Mesendoderm (in vitro differentiated cells): ENCODE data around the gene TMPRSS7. TPM values are rescaled to one million over a fixed set of nuclear protein-coding genes. Genes with fewer than 3 reads are reported as not detected.

Source experiments
- DNase-seq: peaks from one replicate; pipeline ENCODE4 v3.0.0; 2013
- H2AK5ac ChIP-seq: 2 replicates; pipeline ENCODE4 v1.6.1; 2013; ENCODE audit warnings: low read length, inconsistent platforms
- H2BK120ac ChIP-seq: 2 replicates; pipeline ENCODE4 v1.6.1; 2013; ENCODE audit warnings: low read depth, mild to moderate bottlenecking, low read length, moderate library complexity, mixed read lengths
- H2BK15ac ChIP-seq: replicated peaks from 2 replicates; pipeline ENCODE4 v1.6.1; 2013; ENCODE audit warnings: low read depth, mild to moderate bottlenecking, moderate library complexity
- H2BK5ac ChIP-seq: 2 replicates; pipeline ENCODE4 v1.6.1; 2013; ENCODE audit warnings: low read length, inconsistent platforms
- H3K18ac ChIP-seq: 2 replicates; pipeline ENCODE4 v1.6.1; 2013; ENCODE audit warnings: mild to moderate bottlenecking, low read length, mixed read lengths
- H3K23ac ChIP-seq: one replicate; pipeline ENCODE4 v1.6.1; 2013; ENCODE audit warnings: low read length
- H3K27ac ChIP-seq: 2 replicates; pipeline ENCODE4 v1.5.1; 2013; ENCODE audit warnings: low read depth, mild to moderate bottlenecking, inconsistent platforms, low read length, moderate library complexity
- H3K27me3 ChIP-seq: 2 replicates; pipeline ENCODE4 v1.6.1; 2013; ENCODE audit warnings: low read length, control low read depth, mild to moderate bottlenecking, inconsistent platforms; ENCODE audit not compliant: insufficient read depth, poor library complexity
- H3K36me3 ChIP-seq: 2 replicates; pipeline ENCODE4 v1.6.1; 2013; ENCODE audit warnings: low read length, inconsistent platforms; ENCODE audit not compliant: control insufficient read depth, insufficient read depth
- H3K4ac ChIP-seq: one replicate; pipeline ENCODE4 v1.6.1; 2013; ENCODE audit warnings: low read depth, mild to moderate bottlenecking, low read length, moderate library complexity
- H3K4me1 ChIP-seq: 2 replicates; pipeline ENCODE4 v1.6.1; 2013; ENCODE audit warnings: low read depth, low read length, inconsistent platforms; ENCODE audit not compliant: control insufficient read depth
- H3K4me2 ChIP-seq: 2 replicates; pipeline ENCODE4 v1.6.1; 2013; ENCODE audit warnings: low read length
- H3K4me3 ChIP-seq: 2 replicates; pipeline ENCODE4 v1.5.1; 2013; ENCODE audit warnings: mild to moderate bottlenecking, low read length
- H3K56ac ChIP-seq: one replicate; pipeline ENCODE4 v1.6.1; 2013; ENCODE audit warnings: low read length
- H3K79me1 ChIP-seq: 2 replicates; pipeline ENCODE4 v1.6.1; 2013; ENCODE audit warnings: low read length, inconsistent platforms
- H3K79me2 ChIP-seq: 2 replicates; pipeline ENCODE4 v1.6.1; 2013; ENCODE audit warnings: mild to moderate bottlenecking, low read length; ENCODE audit not compliant: control insufficient read depth, insufficient read depth
- H3K9ac ChIP-seq: 2 replicates; pipeline ENCODE4 v1.6.1; 2013; ENCODE audit warnings: low read length, inconsistent platforms
- H4K5ac ChIP-seq: one replicate; pipeline ENCODE4 v1.6.1; 2013; ENCODE audit warnings: low read length
- H4K8ac ChIP-seq: one replicate; pipeline ENCODE4 v1.6.1; 2013; ENCODE audit warnings: low read depth, mild to moderate bottlenecking, control low read depth, low read length, moderate library complexity
- WGBS: extraction: QIAGEN DNeasy Blood & Tissue Kit; methylation state at CpG from one replicate; pipeline ENCODE4 v1.1.7; 2013; ENCODE audit warnings: low lambda C conversion rate, missing lambda C conversion rate; ENCODE audit not compliant: insufficient coverage; ENCODE audit errors: extremely low coverage; 5-methylcytosine and 5-hydroxymethylcytosine counted together
- polyA plus RNA-seq, 2 experiments: library from polyadenylated mRNA; stranded (reverse); fragments of 200-250 nt; gene quantifications; one replicate each; pipeline ENCODE4 v1.2.3, GENCODE V29; 2013

Gene TMPRSS7
- polyA plus RNA-seq (2013, experiment 1 of 2) = 0.01 TPM
- not detected for polyA plus RNA-seq (2013, experiment 2 of 2)

GRCh38 chr3:112034436-112034835 lies at the start of gene TMPRSS7:
TSS of gene TMPRSS7 (plus strand) at chr3:112034736. CDS start at chr3:112034846, 110 bp downstream.
- H3K4me2 ChIP-seq = no peak within 1 kb of the TSS
- H4K8ac ChIP-seq = no peak within 1 kb of the TSS
- no peak within 1 kb of the TSS for H2BK15ac ChIP-seq
- no peak within 1 kb of the TSS for H3K4ac ChIP-seq
- no peak within 1 kb of the TSS for H3K27ac ChIP-seq
- no peak within 1 kb of the TSS for H3K56ac ChIP-seq
- H2BK5ac ChIP-seq = no peak within 1 kb of the TSS
- H3K27me3 ChIP-seq = no peaks in the 10 kb centered on the region
- H3K36me3 ChIP-seq = no peaks in the 10 kb centered on the region
- H3K18ac ChIP-seq = no peak within 1 kb of the TSS
- no CpG with 5 or more reads among the region's 4 CpGs for WGBS
- H3K4me1 ChIP-seq = no peaks in the 10 kb centered on the region
- no peak within 1 kb of the TSS for H3K23ac ChIP-seq
- H3K79me1 ChIP-seq = no peaks in the 10 kb centered on the region
- H3K9ac ChIP-seq = no peak within 1 kb of the TSS
- no peak within 1 kb of the TSS for H3K4me3 ChIP-seq
- no peak for DNase-seq
- H2AK5ac ChIP-seq = no peak within 1 kb of the TSS
- H4K5ac ChIP-seq = no peak within 1 kb of the TSS
- no peak within 1 kb of the TSS for H2BK120ac ChIP-seq
- H3K79me2 ChIP-seq = no peaks in the 10 kb centered on the region

- no peaks in the 10 kb centered on the region for H3K4me1 ChIP-seq
- H3K4me2 ChIP-seq = no peak overlapping the region
- H3K9ac ChIP-seq = no peak overlapping the region
- H3K18ac ChIP-seq = no peak overlapping the region
- H2AK5ac ChIP-seq = no peak overlapping the region
- no peaks in the 10 kb centered on the region for H3K27me3 ChIP-seq
- no peak overlapping the region for H2BK5ac ChIP-seq
- H3K4me3 ChIP-seq = no peak overlapping the region
- DNase-seq = no peak
- no CpG with 5 or more reads among the region's 3 CpGs for WGBS
- no peak overlapping the region for H4K5ac ChIP-seq
- no peak overlapping the region for H3K27ac ChIP-seq
- H3K56ac ChIP-seq = no peak overlapping the region
- H2BK15ac ChIP-seq = no peak overlapping the region
- no peaks in the 10 kb centered on the region for H3K79me2 ChIP-seq
- no peaks in the 10 kb centered on the region for H3K79me1 ChIP-seq
- H3K36me3 ChIP-seq = no peaks in the 10 kb centered on the region
- no peak overlapping the region for H3K23ac ChIP-seq
- no peak overlapping the region for H3K4ac ChIP-seq
- H4K8ac ChIP-seq = no peak overlapping the region
- no peak overlapping the region for H2BK120ac ChIP-seq
These were observed 47.7 kb upstream of the TMPRSS7 start for GRCh38 chr3:111986800-111987199.

- Histone ChIP-seq H3K4me2 (no peak overlapping the region), H3K4me3 (no peak overlapping the region), H2AK5ac (no peak overlapping the region), H2BK5ac (no peak overlapping the region), H3K23ac (no peak overlapping the region), H3K18ac (no peak overlapping the region), H3K56ac (no peak overlapping the region), H3K27me3 (no peaks in the 10 kb centered on the region), H2BK15ac (no peak overlapping the region), H2BK120ac (no peak overlapping the region), H3K27ac (no peak overlapping the region), H3K4ac (no peak overlapping the region), H3K79me1 (no peaks in the 10 kb centered on the region), H3K4me1 (no peaks in the 10 kb centered on the region), H4K5ac (no peak overlapping the region), H3K9ac (no peak overlapping the region), H4K8ac (no peak overlapping the region), H3K36me3 (no peaks in the 10 kb centered on the region), H3K79me2 (no peaks in the 10 kb centered on the region)
- DNase-seq = peak; percentile 74
- no CpG with 5 or more reads among the region's 3 CpGs for WGBS
These were observed 45.4 kb upstream of the TMPRSS7 start for GRCh38 chr3:111989061-111989678.

GRCh38 chr3:111993038-111993437 lies 41.5 kb upstream of the TMPRSS7 start:
- Histone ChIP-seq H2BK5ac (no peak overlapping the region), H3K79me1 (no peaks in the 10 kb centered on the region), H3K27me3 (no peaks in the 10 kb centered on the region), H3K18ac (no peak overlapping the region), H2BK15ac (no peak overlapping the region), H3K56ac (no peak overlapping the region), H3K36me3 (no peaks in the 10 kb centered on the region), H3K27ac (no peak overlapping the region), H2BK120ac (no peak overlapping the region), H3K4me2 (no peak overlapping the region), H4K5ac (no peak overlapping the region), H3K9ac (no peak overlapping the region), H3K4me3 (no peak overlapping the region), H3K4ac (no peak overlapping the region), H4K8ac (no peak overlapping the region), H3K79me2 (no peaks in the 10 kb centered on the region), H2AK5ac (no peak overlapping the region), H3K23ac (no peak overlapping the region), H3K4me1 (no peaks in the 10 kb centered on the region)
- no CpG with 5 or more reads among the region's 2 CpGs for WGBS
- DNase-seq = no peak

GRCh38 chr3:111998636-111999483 lies 35.7 kb upstream of the TMPRSS7 start, which contains the start of gene TAGLN3:
TSS of gene TAGLN3 (plus strand) at chr3:111998922. CDS start at chr3:111999423, 501 bp downstream.
- peaks cover 10% of the 10 kb centered on the region for H3K4me1 ChIP-seq
- peak; percentile 78 for DNase-seq
- H4K5ac ChIP-seq = peak within 1 kb of the TSS; percentile 60
- no peak within 1 kb of the TSS for H2AK5ac ChIP-seq
- H3K79me2 ChIP-seq = no peaks in the 10 kb centered on the region
- no peaks in the 10 kb centered on the region for H3K36me3 ChIP-seq
- peak within 1 kb of the TSS; percentile 13 for H3K18ac ChIP-seq
- peak within 1 kb of the TSS; percentile 81 for H3K9ac ChIP-seq
- no peak within 1 kb of the TSS for H2BK120ac ChIP-seq
- no peak within 1 kb of the TSS for H3K4ac ChIP-seq
- H3K4me3 ChIP-seq = peak within 1 kb of the TSS; percentile 74
- no peak within 1 kb of the TSS for H2BK15ac ChIP-seq
- H3K23ac ChIP-seq = peak within 1 kb of the TSS; percentile 95
- WGBS = no CpG with 5 or more reads among the region's 30 CpGs
- peak within 1 kb of the TSS; percentile 62 for H3K4me2 ChIP-seq
- H3K27ac ChIP-seq = peak within 1 kb of the TSS; percentile 81
- no peaks in the 10 kb centered on the region for H3K27me3 ChIP-seq
- no peak within 1 kb of the TSS for H2BK5ac ChIP-seq
- no peaks in the 10 kb centered on the region for H3K79me1 ChIP-seq
- no peak within 1 kb of the TSS for H4K8ac ChIP-seq
- peak within 1 kb of the TSS; percentile 77 for H3K56ac ChIP-seq
